GM10248 (cell line): ENCODE results near the gene CCNJL.
"Not testable (repeated sequence)": the region's sequence is repeated elsewhere in the genome, so short reads cannot be mapped to it uniquely, and the experiment has no call there.

Experiments used
- CTCF ChIA-PET: fragments of 300-600 bp; sonication (Branson Sonifier 250); formaldehyde crosslinking; extraction: SDS; loops from one replicate; lab custom pipeline; 2021; ENCODE audit warnings: antibody characterized with exemption; lab: Yijun Ruan, JAX
- POLR2A ChIA-PET: fragments of 350-650 bp; sonication (Branson Sonifier 250); formaldehyde crosslinking; extraction: SDS; loops from one replicate; lab custom pipeline; 2020; ENCODE audit warnings: antibody characterized with exemption; lab: Yijun Ruan, JAX
- DNase-seq: peaks from one replicate; pipeline ENCODE4 v3.0.0; 2012; ENCODE audit errors: extremely low spot score
- CTCF ChIP-seq: IDR thresholded peaks from 2 replicates; pipeline ENCODE4 v1.5.1; 2012; ENCODE audit warnings: mild to moderate bottlenecking, low read depth; ENCODE audit errors: extremely low read depth, missing control alignments, control extremely low read depth

CCNJL gene

GRCh38 chr5:160349249-160349934 is 37.0 kb upstream of the CCNJL start:
- no peak for TF ChIP-seq CTCF
- CTCF ChIA-PET = interaction anchor here (2.6 to 3.3 kb wide), 2 partner anchors 8 to 151 kb away, joined by 7 to 14 read pairs; no protein-coding TSS in a partner anchor
- no peak for DNase-seq
- POLR2A ChIA-PET = no interaction called here

DNA sequence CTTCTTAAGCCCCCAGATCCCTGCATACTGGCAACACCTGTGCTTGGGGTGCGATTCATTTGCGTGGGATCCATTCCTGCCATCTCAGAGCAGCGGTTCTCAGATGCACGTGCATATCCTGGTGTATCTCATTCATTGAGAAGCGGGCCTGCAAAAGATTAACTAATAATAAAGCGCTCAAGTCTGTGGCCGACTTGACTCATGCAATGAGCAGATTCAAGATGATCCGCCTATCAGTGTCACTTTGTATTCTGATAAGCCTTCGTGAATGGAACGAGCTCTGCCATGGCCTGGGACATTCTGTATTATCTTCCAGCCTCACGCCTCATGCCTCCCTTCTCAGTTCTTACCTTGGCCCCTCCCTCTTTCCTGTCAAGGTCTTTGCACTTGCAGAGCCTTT is 35.7 kb upstream of the CCNJL start:
- no peak for DNase-seq
- TF ChIP-seq CTCF = no peak
- CTCF ChIA-PET = interaction anchor here (1.0 to 3.3 kb wide), 5 partner anchors 10 to 327 kb away, joined by 3 to 16 read pairs (median 7); no protein-coding TSS in a partner anchor
- POLR2A ChIA-PET = no interaction called here

GRCh38 chr5:160347448-160347847 is 35.1 kb upstream of the CCNJL start:
- no peak for TF ChIP-seq CTCF
- ChIA-PET CTCF (interaction anchor here (1.0 to 3.3 kb wide), 6 partner anchors 10 to 326 kb away, joined by 3 to 16 read pairs (median 8); no protein-coding TSS in a partner anchor), POLR2A (no interaction called here)
- no peak for DNase-seq

DNA sequence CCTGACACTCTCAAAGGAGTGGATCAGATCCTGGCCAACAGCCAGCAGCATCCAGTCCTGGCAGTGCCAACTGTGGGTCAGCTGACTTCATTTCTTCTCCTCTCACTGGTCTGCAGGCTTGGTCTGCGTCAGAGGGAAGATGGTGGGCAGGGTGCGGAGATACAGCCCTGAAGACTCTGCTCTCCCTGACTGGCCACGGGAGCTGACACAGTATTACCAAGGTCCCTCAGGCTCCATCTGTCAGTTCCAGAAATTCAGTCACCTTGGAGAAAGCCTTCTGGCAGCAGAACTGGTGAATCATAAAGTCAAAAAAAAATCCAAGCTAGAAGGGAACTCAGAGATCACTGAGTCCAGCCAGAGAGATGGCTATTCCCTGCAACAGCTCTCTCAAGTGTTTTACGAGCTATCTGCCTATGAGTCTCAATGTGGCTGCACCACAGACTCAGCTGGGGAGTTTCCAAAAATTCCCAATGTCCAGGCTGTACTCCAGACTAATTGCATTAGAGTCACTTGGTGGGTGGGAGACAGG is 30.1 kb upstream of the CCNJL start:
- CTCF ChIA-PET = interaction anchor here (1.0 to 6.5 kb wide), 12 partner anchors 10 to 321 kb away, joined by 3 to 73 read pairs (median 4); no protein-coding TSS in a partner anchor
- POLR2A ChIA-PET = no interaction called here
- no peak for TF ChIP-seq CTCF
- DNase-seq = no peak

- ChIA-PET CTCF (interaction anchor here (0.7 to 6.5 kb wide), 9 partner anchors 18 to 321 kb away, joined by 3 to 73 read pairs (median 3); no protein-coding TSS in a partner anchor), POLR2A (no interaction called here)
- no peak for TF ChIP-seq CTCF
- no peak for DNase-seq
Measured at GRCh38 chr5:160341309-160341870, 29.0 kb upstream of the CCNJL start.

GRCh38 chr5:160340513-160340912 is 28.1 kb upstream of the CCNJL start:
- DNase-seq, POLR2A ChIA-PET: not testable (repeated sequence)
- CTCF ChIA-PET = interaction anchor here (0.7 to 6.5 kb wide), 4 partner anchors 91 to 320 kb away, joined by 3 to 73 read pairs (median 11); no protein-coding TSS in a partner anchor
